Calu3 (cell line): ENCODE results near the gene ZBTB7A. TPM values are rescaled to one million over a fixed set of nuclear protein-coding genes. Genes with fewer than 3 reads are reported as not detected.
A peak's percentile ranks its signal among the peaks of the same experiment; 100 is the strongest.

Experiments
- BruUV-seq: library from RNA; stranded (reverse); fragments of 400-500 nt; replicated peaks from 2 replicates; lab custom pipeline; 2021; lab: Mats Ljungman, UMichigan
- CTCF ChIA-PET: fragments of 300-600 bp; sonication (Branson Sonifier 250); formaldehyde crosslinking; loops from one replicate; lab custom pipeline; 2022; ENCODE audit warnings: antibody characterized with exemption; lab: Charles Lee
- DNase-seq: peaks from one replicate; pipeline ENCODE4 v3.0.0; 2022
- H3K27ac Mint-ChIP-seq: one replicate; pipeline ENCODE4 v1.8.0; 2022; ENCODE audit warnings: mixed read lengths; ENCODE audit not compliant: unreplicated experiment
- H3K27me3 Mint-ChIP-seq: one replicate; pipeline ENCODE4 v1.8.0; 2022; ENCODE audit warnings: mixed read lengths; ENCODE audit not compliant: unreplicated experiment
- H3K36me3 Mint-ChIP-seq: one replicate; pipeline ENCODE4 v1.8.0; 2022; ENCODE audit warnings: mild to moderate bottlenecking, moderate library complexity, mixed read lengths; ENCODE audit not compliant: insufficient read depth, unreplicated experiment
- H3K4me1 Mint-ChIP-seq: one replicate; pipeline ENCODE4 v1.8.0; 2022; ENCODE audit warnings: mild to moderate bottlenecking, low read depth, mixed read lengths; ENCODE audit not compliant: unreplicated experiment
- H3K4me3 Mint-ChIP-seq: one replicate; pipeline ENCODE4 v1.8.0; 2022; ENCODE audit warnings: mild to moderate bottlenecking, low read depth, moderate library complexity, mixed read lengths; ENCODE audit not compliant: unreplicated experiment
- H3K9me3 Mint-ChIP-seq: one replicate; pipeline ENCODE4 v1.8.0; 2022; ENCODE audit warnings: low read depth, mixed read lengths; ENCODE audit not compliant: unreplicated experiment
- CTCF ChIP-seq: fragments of 200-600 bp; IDR thresholded peaks from one replicate; pipeline ENCODE4 v1.8.0; 2022; ENCODE audit warnings: antibody characterized with exemption; ENCODE audit not compliant: unreplicated experiment
- intact Hi-C: fragments of 100-400 bp; cut with micrococcal nuclease; formaldehyde crosslinking; loops from one replicate; pipeline ENCODE4 v1.10.0; 2022; ENCODE audit not compliant: unreplicated experiment
- total RNA-seq: library from RNA; stranded (reverse); gene quantifications from 2 replicates; pipeline ENCODE4 v1.2.3, GENCODE V29; 2022

Gene ZBTB7A
- total RNA-seq, 1 experiment from 2014 or later: 38.0 TPM

DNA sequence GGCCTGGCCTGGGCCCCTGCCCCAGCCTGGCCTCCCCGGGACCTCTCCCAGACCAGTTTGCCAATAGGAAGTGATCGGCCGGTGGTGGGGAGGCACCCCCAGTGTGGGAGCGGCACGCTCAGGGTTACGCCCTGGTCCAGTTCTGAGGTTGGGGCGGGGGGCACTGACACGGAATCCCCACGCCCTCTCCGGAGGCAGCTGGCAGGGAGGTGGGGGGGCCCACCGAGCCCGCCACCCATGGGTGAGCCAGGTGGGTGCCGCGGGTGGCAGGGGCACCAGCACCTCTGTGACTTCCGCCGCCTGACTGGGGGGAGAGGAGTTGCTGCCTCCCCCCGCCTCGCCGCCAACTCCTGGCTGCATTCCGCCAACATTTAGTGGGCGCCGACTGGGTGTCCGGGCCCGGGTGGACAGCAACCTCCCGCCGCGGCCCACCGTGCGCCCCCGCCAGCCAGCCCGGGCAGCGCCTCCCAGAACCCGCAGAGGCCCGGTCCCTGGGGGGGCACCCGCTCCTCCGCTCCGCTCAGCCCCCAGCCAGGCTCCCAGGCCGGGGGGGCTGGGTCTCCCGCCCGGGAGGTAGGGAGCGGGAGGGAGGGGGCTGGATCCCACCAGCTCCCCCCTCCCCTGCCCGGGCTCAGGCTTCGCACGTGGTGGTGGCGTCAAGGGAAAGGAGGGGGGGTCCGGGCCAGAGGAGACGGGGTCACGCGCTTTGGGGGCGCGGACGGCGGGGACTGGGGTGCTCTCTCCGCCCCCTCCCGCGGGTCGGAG is 2.0 kb downstream of the ZBTB7A start:
- DNase-seq: no peak
- no peak for TF ChIP-seq CTCF
- BruUV-seq: no TSS peak
- no peaks in the 10 kb centered on the region for H3K4me1 Mint-ChIP-seq
- intact Hi-C loops: no loop called here
- H3K27ac Mint-ChIP-seq: peak overlapping the region; percentile 71
- peak overlapping the region; percentile 82 for H3K4me3 Mint-ChIP-seq
- no peaks in the 10 kb centered on the region for H3K9me3 Mint-ChIP-seq
- no peaks in the 10 kb centered on the region for H3K27me3 Mint-ChIP-seq
- H3K36me3 Mint-ChIP-seq: peaks cover 60% of the 10 kb centered on the region
- CTCF ChIA-PET: interaction anchor here (0.6 kb wide), 2 partner anchors 31 to 48 kb away, joined by 3 to 6 read pairs; no protein-coding TSS in a partner anchor

DNA sequence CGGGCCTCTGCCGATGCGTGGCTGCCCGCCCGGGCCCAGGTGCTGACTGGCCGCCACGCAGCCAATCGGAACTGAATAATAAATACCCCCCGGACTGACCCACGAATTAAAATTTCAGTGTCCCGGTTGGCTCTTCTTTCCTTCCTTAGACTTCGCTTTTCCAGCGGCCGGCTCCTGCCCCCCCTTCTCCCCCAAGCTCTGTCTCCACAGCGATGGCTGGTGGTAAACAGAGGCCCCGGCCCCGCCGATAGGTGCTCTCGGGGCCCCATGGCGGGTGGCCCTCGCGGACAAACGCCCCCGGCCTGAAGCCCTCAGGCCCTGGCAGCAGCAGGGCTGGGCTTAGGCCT is 2.6 kb downstream of the ZBTB7A start:
- CTCF ChIA-PET: interaction anchor here (0.6 kb wide), 2 partner anchors 31 to 47 kb away, joined by 3 to 6 read pairs; no protein-coding TSS in a partner anchor
- Mint-ChIP-seq H3K36me3 (peaks cover 64% of the 10 kb centered on the region), H3K4me1 (no peaks in the 10 kb centered on the region), H3K27ac (peak overlapping the region; percentile 71), H3K9me3 (no peaks in the 10 kb centered on the region), H3K4me3 (peak overlapping the region; percentile 82), H3K27me3 (no peaks in the 10 kb centered on the region)
- DNase-seq: no peak
- BruUV-seq: no TSS peak
- intact Hi-C loops: no loop called here
- no peak for TF ChIP-seq CTCF

- BruUV-seq: TSS peak; percentile 28
- CTCF ChIA-PET: interaction anchor here (0.6 kb wide), 1 partner anchor 11 kb away, joined by 4 read pairs; no protein-coding TSS in a partner anchor
- H3K27me3 Mint-ChIP-seq: no peaks in the 10 kb centered on the region
Observed at GRCh38 chr19:4063369-4064148, 3.1 kb downstream of the ZBTB7A start.

More at GRCh38 chr19:4063369-4064148, 3.1 kb downstream of the ZBTB7A start:
- intact Hi-C loops: no loop called here
- Mint-ChIP-seq H3K9me3 (no peaks in the 10 kb centered on the region), H3K36me3 (peaks cover 70% of the 10 kb centered on the region), H3K27ac (peak overlapping the region; percentile 71), H3K4me3 (peak overlapping the region; percentile 82), H3K4me1 (no peaks in the 10 kb centered on the region)
- DNase-seq: no peak
- no peak for TF ChIP-seq CTCF
